SJCRH30 (cell line): Measurements from ENCODE around the gene HHIPL1. TPM values are rescaled to one million over a fixed set of nuclear protein-coding genes. Genes with fewer than 3 reads are reported as not detected.

ENCODE experiments used
- DNase-seq, 2 experiments: peaks; one replicate each; pipeline ENCODE4 v3.0.0-alpha.2; 2015 to 2020
- H3K27ac ChIP-seq: fragments of 250-450 bp; sonication (Bioruptor Pico); 2 replicates; pipeline ENCODE4 v1.5.1; 2020; ENCODE audit warnings: mild to moderate bottlenecking, moderate library complexity
- H3K27me3 ChIP-seq: fragments of 250-450 bp; sonication (Bioruptor Pico); 2 replicates; pipeline ENCODE4 v1.5.1; 2020; ENCODE audit warnings: mild to moderate bottlenecking, moderate library complexity
- H3K36me3 ChIP-seq: fragments of 250-450 bp; sonication (Bioruptor Pico); 2 replicates; pipeline ENCODE4 v1.5.1; 2020; ENCODE audit warnings: mild to moderate bottlenecking, moderate library complexity
- H3K4me1 ChIP-seq: fragments of 250-450 bp; sonication (Bioruptor Pico); 2 replicates; pipeline ENCODE4 v1.5.1; 2020; ENCODE audit warnings: mild to moderate bottlenecking, moderate library complexity
- H3K4me3 ChIP-seq: fragments of 250-450 bp; sonication (Bioruptor Pico); 2 replicates; pipeline ENCODE4 v1.5.1; 2020; ENCODE audit warnings: mild to moderate bottlenecking, moderate library complexity
- H3K9me3 ChIP-seq: fragments of 250-450 bp; sonication (Bioruptor Pico); replicated peaks from 2 replicates; pipeline ENCODE4 v1.5.1; 2020; ENCODE audit warnings: mild to moderate bottlenecking, moderate library complexity
- total RNA-seq: library from RNA; depleted of rRNA; stranded (reverse); fragments of >200 nt; shearing (Covaris generic); gene quantifications from 2 replicates; pipeline ENCODE4 v1.2.3, GENCODE V29; 2014

HHIPL1 gene
- total RNA-seq, 1 experiment from 2014 or later: not detected

- H3K27ac ChIP-seq: no peak overlapping the region
- H3K9me3 ChIP-seq: no peaks in the 10 kb centered on the region
- H3K4me3 ChIP-seq: no peak overlapping the region
- H3K36me3 ChIP-seq: no peaks in the 10 kb centered on the region
- H3K4me1 ChIP-seq: no peaks in the 10 kb centered on the region
- no peak for DNase-seq
- no peaks in the 10 kb centered on the region for H3K27me3 ChIP-seq
Measured at GRCh38 chr14:99706107-99706900, 61.4 kb downstream of the HHIPL1 start.

GRCh38 chr14:99707420-99707819 is 62.5 kb downstream of the HHIPL1 start:
- Histone ChIP-seq H3K4me1 (no peaks in the 10 kb centered on the region), H3K27me3 (no peaks in the 10 kb centered on the region), H3K4me3 (no peak overlapping the region), H3K27ac (no peak overlapping the region), H3K36me3 (no peaks in the 10 kb centered on the region), H3K9me3 (no peaks in the 10 kb centered on the region)
- no peak for DNase-seq

- no peak overlapping the region for H3K27ac ChIP-seq
Measured at GRCh38 chr14:99707921-99708320, 63.0 kb downstream of the HHIPL1 start.

GRCh38 chr14:99708449-99708848 is 63.5 kb downstream of the HHIPL1 start:
- no peak for DNase-seq

More at GRCh38 chr14:99707921-99708320, 63.0 kb downstream of the HHIPL1 start:
- no peaks in the 10 kb centered on the region for H3K9me3 ChIP-seq
- DNase-seq: no peak
- H3K4me1 ChIP-seq: no peaks in the 10 kb centered on the region
- H3K4me3 ChIP-seq: no peak overlapping the region
- no peaks in the 10 kb centered on the region for H3K36me3 ChIP-seq
- H3K27me3 ChIP-seq: no peaks in the 10 kb centered on the region

GRCh38 chr14:99713972-99714371 is 69.0 kb downstream of the HHIPL1 start:
- H3K4me3 ChIP-seq: no peak overlapping the region
- H3K9me3 ChIP-seq: no peaks in the 10 kb centered on the region
- no peak for DNase-seq
- H3K27ac ChIP-seq: no peak overlapping the region
- no peaks in the 10 kb centered on the region for H3K36me3 ChIP-seq
- H3K27me3 ChIP-seq: no peaks in the 10 kb centered on the region
- no peaks in the 10 kb centered on the region for H3K4me1 ChIP-seq

More at GRCh38 chr14:99708449-99708848, 63.5 kb downstream of the HHIPL1 start:
- no peaks in the 10 kb centered on the region for H3K4me1 ChIP-seq
- H3K27ac ChIP-seq: no peak overlapping the region
- H3K9me3 ChIP-seq: no peaks in the 10 kb centered on the region
- no peak overlapping the region for H3K4me3 ChIP-seq
- no peaks in the 10 kb centered on the region for H3K27me3 ChIP-seq
- no peaks in the 10 kb centered on the region for H3K36me3 ChIP-seq

GRCh38 chr14:99715266-99716000 is 70.5 kb downstream of the HHIPL1 start:
- Histone ChIP-seq H3K27me3 (no peaks in the 10 kb centered on the region), H3K27ac (no peak overlapping the region), H3K4me3 (no peak overlapping the region), H3K4me1 (no peaks in the 10 kb centered on the region), H3K9me3 (no peaks in the 10 kb centered on the region), H3K36me3 (no peaks in the 10 kb centered on the region)
- no peak for DNase-seq

GRCh38 chr14:99716091-99716849 is 71.3 kb downstream of the HHIPL1 start:
- Histone ChIP-seq H3K27ac (no peak overlapping the region), H3K9me3 (no peaks in the 10 kb centered on the region), H3K4me1 (no peaks in the 10 kb centered on the region), H3K4me3 (no peak overlapping the region), H3K36me3 (no peaks in the 10 kb centered on the region), H3K27me3 (no peaks in the 10 kb centered on the region)
- no peak for DNase-seq

GRCh38 chr14:99716850-99717681 is 72.1 kb downstream of the HHIPL1 start:
- Histone ChIP-seq H3K9me3 (no peaks in the 10 kb centered on the region), H3K4me1 (no peaks in the 10 kb centered on the region), H3K36me3 (no peaks in the 10 kb centered on the region), H3K4me3 (no peak overlapping the region), H3K27me3 (no peaks in the 10 kb centered on the region), H3K27ac (no peak overlapping the region)
- DNase-seq: no peak

GRCh38 chr14:99717682-99718013 is 72.7 kb downstream of the HHIPL1 start:
- H3K4me1 ChIP-seq: no peaks in the 10 kb centered on the region
- DNase-seq: no peak
- no peaks in the 10 kb centered on the region for H3K9me3 ChIP-seq

GRCh38 chr14:99718031-99718810 is 73.3 kb downstream of the HHIPL1 start:
- Histone ChIP-seq H3K9me3 (no peaks in the 10 kb centered on the region), H3K27ac (no peak overlapping the region), H3K4me3 (no peak overlapping the region), H3K27me3 (no peaks in the 10 kb centered on the region), H3K4me1 (no peaks in the 10 kb centered on the region), H3K36me3 (no peaks in the 10 kb centered on the region)
- no peak for DNase-seq

More at GRCh38 chr14:99717682-99718013, 72.7 kb downstream of the HHIPL1 start:
- Histone ChIP-seq H3K27me3 (no peaks in the 10 kb centered on the region), H3K36me3 (no peaks in the 10 kb centered on the region), H3K4me3 (no peak overlapping the region), H3K27ac (no peak overlapping the region)

GRCh38 chr14:99718811-99719192 is 73.9 kb downstream of the HHIPL1 start:
- Histone ChIP-seq H3K27ac (no peak overlapping the region), H3K4me1 (no peaks in the 10 kb centered on the region), H3K4me3 (no peak overlapping the region), H3K27me3 (no peaks in the 10 kb centered on the region), H3K36me3 (no peaks in the 10 kb centered on the region), H3K9me3 (no peaks in the 10 kb centered on the region)
- no peak for DNase-seq

- Histone ChIP-seq H3K4me1 (no peaks in the 10 kb centered on the region), H3K9me3 (no peaks in the 10 kb centered on the region)
- no peak for DNase-seq
Measured at GRCh38 chr14:99720941-99721791, 76.2 kb downstream of the HHIPL1 start.

More at GRCh38 chr14:99720941-99721791, 76.2 kb downstream of the HHIPL1 start:
- no peaks in the 10 kb centered on the region for H3K27me3 ChIP-seq
- no peak overlapping the region for H3K27ac ChIP-seq
- no peak overlapping the region for H3K4me3 ChIP-seq
- H3K36me3 ChIP-seq: no peaks in the 10 kb centered on the region
